Measurements from ENCODE around the gene TRRAP.
"Not testable (repeated sequence)": the region's sequence is repeated elsewhere in the genome, so short reads cannot be mapped to it uniquely, and the experiment has no call there.

The TRRAP gene

DNA sequence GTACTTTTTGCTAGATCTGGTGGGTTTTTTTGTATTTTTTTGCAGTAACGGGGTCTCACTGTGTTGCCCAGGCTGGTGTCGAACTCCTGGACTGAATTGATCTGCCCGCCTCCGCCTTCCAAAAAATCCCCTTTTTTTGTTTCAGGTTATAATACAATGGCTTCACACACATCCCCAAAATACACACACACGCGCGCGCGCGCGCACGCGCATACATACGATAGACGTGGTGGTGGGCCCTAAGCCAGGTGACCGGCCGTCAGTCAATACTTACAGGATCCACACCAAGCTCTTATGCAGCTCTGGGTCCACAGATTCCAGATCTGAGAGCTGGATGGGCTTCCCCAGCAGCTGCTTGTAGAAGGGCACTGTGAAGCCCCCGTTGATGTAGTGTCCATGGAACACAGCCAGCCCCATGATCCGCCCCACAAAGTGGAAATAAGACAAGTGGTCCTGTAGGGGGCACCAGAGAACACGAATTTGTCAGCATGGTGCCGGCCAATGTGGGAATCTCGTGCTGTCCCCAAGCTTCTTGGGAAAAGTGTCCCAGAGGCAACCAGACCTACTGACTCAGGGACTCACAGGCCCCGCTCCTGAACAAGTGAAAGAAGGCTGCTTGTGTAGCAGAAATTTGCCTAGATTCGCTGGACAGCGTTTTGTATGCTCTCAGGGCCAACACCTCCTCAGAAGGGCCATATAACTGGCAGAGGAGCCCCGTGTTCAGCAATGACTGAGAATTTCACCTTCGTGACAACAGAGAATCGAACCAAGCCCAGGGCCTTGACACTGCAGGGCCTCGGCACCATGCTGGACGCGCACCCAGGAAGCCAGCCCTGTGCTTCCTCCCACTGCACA lies 162.0 kb downstream of the TRRAP start:
- DNase-seq (ENCODE audit: low read depth) = peak; percentile 89
- no peak overlapping the region for H3K4me3 ChIP-seq (ENCODE audit: low read depth, low read length)
- peak; percentile 82 for TF ChIP-seq CTCF (conservative IDR thresholded peaks at IDR 0.05; ENCODE audit: low read depth, low read length)

DNA sequence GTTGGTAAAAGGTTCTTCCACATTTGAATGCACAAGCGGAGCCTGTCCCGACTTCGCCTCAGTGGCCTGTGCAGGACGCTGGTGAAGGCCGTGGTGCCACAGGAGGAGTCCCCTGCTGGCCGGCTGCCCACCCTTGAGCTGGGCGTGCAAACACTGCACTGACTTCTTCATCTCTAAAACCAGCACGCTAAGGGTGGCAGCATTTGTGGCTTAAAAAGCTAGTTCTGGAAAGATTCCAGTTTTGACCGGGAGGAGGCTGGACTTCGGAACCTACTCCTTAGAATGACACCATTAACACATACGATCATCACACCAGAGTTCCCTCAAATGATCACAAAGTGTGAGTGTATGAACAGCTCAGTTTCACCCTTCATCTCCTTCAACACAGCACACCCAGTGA lies 163.2 kb downstream of the TRRAP start:
- H3K4me3 ChIP-seq (ENCODE audit: low read depth, low read length) = no peak overlapping the region
- no peak for DNase-seq (ENCODE audit: low read depth)

GRCh38 chr7:99042957-99043356 lies 164.6 kb downstream of the TRRAP start:
- no peak overlapping the region for H3K4me3 ChIP-seq (ENCODE audit: low read depth, low read length)
- peak; percentile 63 for DNase-seq (ENCODE audit: low read depth)
- TF ChIP-seq CTCF (conservative IDR thresholded peaks at IDR 0.05; ENCODE audit: low read depth, low read length) = no peak

More for the DNA sequence above, 163.2 kb downstream of the TRRAP start:
- TF ChIP-seq CTCF (conservative IDR thresholded peaks at IDR 0.05; ENCODE audit: low read depth, low read length) = no peak

DNA sequence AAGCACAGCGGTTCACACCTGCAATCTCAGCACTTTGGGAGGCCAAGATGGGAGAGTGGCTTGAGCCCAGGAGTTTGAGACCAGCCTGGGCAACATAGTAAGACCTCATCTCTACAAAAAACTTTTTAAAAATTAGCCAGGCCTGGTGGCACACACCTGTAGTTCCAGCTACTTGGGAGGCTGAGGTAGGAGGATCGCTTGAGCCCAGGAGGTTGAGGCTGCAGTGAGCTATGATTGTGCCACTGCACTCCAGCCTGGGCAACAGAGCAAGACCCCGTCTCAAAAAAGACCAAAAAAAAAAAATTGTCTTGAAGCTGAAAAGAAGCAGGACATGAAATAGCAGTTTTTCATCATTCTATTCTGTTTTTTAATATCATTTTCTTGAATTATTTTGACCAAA lies 166.5 kb downstream of the TRRAP start:
- H3K4me3 ChIP-seq (ENCODE audit: low read depth, low read length) = not testable (repeated sequence)

DNA sequence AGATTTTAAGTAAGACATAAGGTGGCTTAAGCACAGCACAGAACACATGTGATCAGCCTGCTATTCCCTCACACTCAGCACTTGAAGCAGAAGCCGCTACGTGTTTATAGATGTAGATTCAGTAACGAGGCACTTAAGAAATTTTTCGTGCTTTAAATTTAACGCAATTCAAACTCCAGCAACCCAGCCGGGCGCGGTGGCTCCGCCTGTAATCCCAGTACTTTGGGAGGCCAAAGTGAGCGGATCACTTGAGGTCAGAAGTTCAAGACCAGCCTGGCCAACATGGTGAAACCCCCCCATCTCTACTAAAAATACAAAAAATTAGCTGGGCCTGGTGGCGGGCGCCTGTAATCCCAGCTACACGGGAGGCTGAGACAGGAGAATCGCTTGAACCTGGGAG lies 167.9 kb downstream of the TRRAP start:
- not testable (repeated sequence) for DNase-seq (ENCODE audit: low read depth); H3K4me3 ChIP-seq (ENCODE audit: low read depth, low read length)

More for the DNA sequence above, 166.5 kb downstream of the TRRAP start:
- not testable (repeated sequence) for DNase-seq (ENCODE audit: low read depth)

DNA sequence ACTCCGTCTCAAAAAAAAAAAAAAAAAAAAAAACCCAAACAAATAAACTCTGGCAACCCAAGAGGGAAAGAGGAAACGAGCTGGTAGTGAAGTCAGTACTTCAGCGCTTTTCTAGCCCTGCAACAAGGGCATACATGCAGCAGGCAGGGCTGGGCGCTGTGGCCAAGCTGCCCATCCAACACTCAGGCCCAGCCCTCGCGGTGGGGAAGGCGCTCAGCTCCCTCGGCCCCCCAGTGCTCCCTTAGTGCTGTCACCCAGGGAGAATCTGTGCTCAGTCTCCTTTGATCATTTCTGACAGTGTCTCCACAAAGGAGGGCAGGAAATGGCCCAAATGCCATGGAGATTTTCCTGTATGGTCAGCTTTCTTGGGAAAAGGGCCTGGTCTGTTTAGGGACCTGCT lies 168.4 kb downstream of the TRRAP start:
- H3K4me3 ChIP-seq (ENCODE audit: low read depth, low read length) = no peak overlapping the region
- no peak for TF ChIP-seq CTCF (conservative IDR thresholded peaks at IDR 0.05; ENCODE audit: low read depth, low read length)
- no peak for DNase-seq (ENCODE audit: low read depth)

DNA sequence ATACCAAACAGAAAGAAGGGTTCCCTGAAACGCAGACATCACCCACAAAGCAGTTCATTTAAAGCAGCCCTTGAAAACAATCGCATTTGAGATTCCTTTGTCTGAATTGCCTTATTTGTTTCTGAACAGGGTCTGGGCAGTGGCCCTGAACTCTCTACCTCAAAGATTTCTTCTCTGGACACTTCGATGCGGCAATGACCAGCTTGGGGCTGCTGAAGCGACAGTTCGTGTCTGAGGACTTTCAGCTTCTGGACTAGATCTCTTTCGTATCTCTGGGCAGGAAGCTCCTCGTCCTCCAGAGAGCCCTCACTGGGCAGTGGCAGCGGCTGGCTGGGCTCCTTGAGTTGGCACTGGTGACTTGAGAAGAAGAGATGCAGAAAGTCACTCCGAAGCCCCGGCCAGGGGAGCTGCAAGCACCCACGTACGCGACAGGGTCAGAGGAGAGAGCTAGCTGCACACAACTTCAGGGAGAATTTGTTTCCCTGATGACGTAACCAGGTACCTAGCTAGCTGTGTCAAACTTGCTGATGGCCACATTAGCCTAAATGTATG lies 169.3 kb downstream of the TRRAP start:
- TF ChIP-seq CTCF (conservative IDR thresholded peaks at IDR 0.05; ENCODE audit: low read depth, low read length) = no peak
- DNase-seq (ENCODE audit: low read depth) = no peak
- no peak overlapping the region for H3K4me3 ChIP-seq (ENCODE audit: low read depth, low read length)

- no peak overlapping the region for H3K4me3 ChIP-seq (ENCODE audit: low read depth, low read length)
- no peak for TF ChIP-seq CTCF (conservative IDR thresholded peaks at IDR 0.05; ENCODE audit: low read depth, low read length)
- no peak for DNase-seq (ENCODE audit: low read depth)
These were observed 172.6 kb downstream of the TRRAP start for GRCh38 chr7:99050971-99051370.

Data from choroid plexus epithelial cell (primary cell).